Omental fat pad (tissue), 4 donors: Measurements from ENCODE around the gene ANKHD1. TPM values are rescaled to one million over a fixed set of nuclear protein-coding genes. Genes with fewer than 3 reads are reported as not detected.

ENCODE experiments used
- ATAC-seq: fragments of 150-250 bp; one replicate; pipeline ENCODE4 v1.9.1; 2016; ENCODE audit warnings: mild to moderate bottlenecking, moderate library complexity; ENCODE audit not compliant: low FRiP score
- DNase-seq: peaks from one replicate; pipeline ENCODE4 v3.0.0-alpha.2; 2019; ENCODE audit warnings: low spot score
- total RNA-seq, 4 donors: library from RNA; depleted of rRNA; stranded (reverse); fragments of >200 nt; gene quantifications; one replicate each; pipeline ENCODE4 v1.1.0, GENCODE V29; 2016
- TF ChIP-seq, protein P1 (sequence below), 3 donors: fragments of 450-650 bp; IDR thresholded peaks; one replicate each; pipeline ENCODE4 v1.5.1; 2016 to 2017; ENCODE audit warnings: antibody characterized with exemption in 3 of 3, mild to moderate bottlenecking in 3 of 3, moderate library complexity in 2 of 3

The ANKHD1 gene
- total RNA-seq, 4 donors from 2014 or later = 80.0 to 149 (median 103) TPM

GRCh38 chr5:140381351-140381750, 20.3 kb upstream of the ANKHD1 start:
- DNase-seq (no peak), ATAC-seq (no peak)
- TF ChIP-seq, protein P1, sequence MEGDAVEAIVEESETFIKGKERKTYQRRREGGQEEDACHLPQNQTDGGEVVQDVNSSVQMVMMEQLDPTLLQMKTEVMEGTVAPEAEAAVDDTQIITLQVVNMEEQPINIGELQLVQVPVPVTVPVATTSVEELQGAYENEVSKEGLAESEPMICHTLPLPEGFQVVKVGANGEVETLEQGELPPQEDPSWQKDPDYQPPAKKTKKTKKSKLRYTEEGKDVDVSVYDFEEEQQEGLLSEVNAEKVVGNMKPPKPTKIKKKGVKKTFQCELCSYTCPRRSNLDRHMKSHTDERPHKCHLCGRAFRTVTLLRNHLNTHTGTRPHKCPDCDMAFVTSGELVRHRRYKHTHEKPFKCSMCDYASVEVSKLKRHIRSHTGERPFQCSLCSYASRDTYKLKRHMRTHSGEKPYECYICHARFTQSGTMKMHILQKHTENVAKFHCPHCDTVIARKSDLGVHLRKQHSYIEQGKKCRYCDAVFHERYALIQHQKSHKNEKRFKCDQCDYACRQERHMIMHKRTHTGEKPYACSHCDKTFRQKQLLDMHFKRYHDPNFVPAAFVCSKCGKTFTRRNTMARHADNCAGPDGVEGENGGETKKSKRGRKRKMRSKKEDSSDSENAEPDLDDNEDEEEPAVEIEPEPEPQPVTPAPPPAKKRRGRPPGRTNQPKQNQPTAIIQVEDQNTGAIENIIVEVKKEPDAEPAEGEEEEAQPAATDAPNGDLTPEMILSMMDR (IDR thresholded peaks at IDR 0.05) = no peak

GRCh38 chr5:140381972-140382371, 19.7 kb upstream of the ANKHD1 start:
- ATAC-seq (no peak), DNase-seq (no peak)
- TF ChIP-seq, protein P1 (IDR thresholded peaks at IDR 0.05) = no peak

DNA sequence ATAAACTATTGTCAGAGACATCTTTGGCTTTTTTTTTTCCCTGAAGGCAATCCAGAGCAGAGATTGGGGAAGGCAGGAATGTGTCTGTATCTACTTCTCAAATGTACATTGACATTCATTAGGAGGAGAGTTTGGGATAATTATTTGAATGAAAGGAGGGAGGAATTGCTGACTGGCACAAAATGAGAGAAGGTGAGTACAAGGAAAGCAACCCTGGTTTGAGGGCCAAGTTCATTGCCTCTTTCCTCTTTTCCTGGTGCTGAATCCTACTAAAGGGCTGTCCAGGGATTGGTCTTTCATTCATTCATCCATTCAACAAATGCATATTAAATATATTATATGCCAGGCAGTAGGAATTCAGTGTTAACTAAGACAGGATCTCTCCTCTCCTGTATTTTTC, 18.8 kb upstream of the ANKHD1 start:
- no peak for DNase-seq
- TF ChIP-seq, protein P1 (IDR thresholded peaks at IDR 0.05) = no peak
- ATAC-seq = no peak

- TF ChIP-seq, protein P1 (IDR thresholded peaks at IDR 0.05) = no peak
- no peak for ATAC-seq
- DNase-seq = no peak
Measured at GRCh38 chr5:140383300-140383699, 18.3 kb upstream of the ANKHD1 start.

DNA sequence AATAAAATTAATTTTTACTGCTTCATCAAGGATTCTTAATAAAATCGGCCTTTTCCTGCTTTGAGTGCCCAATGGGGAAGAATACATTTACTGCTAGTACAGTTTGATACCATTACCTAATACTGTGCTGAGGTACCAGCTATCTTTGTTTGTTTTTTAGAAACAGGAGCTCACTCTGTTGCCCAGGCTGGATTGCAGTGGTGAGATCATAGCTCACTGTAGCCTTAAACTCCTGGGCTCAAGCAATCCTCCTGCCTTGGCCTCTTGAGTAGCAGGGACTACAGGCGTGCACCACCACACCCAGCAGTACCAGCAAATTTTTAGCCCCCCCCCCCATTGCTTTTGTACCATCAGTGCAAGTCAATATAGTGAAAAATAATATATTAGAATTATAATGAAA, 13.6 kb upstream of the ANKHD1 start:
- TF ChIP-seq, protein P1 (IDR thresholded peaks at IDR 0.05) = no peak
- no peak for ATAC-seq
- no peak for DNase-seq

DNA sequence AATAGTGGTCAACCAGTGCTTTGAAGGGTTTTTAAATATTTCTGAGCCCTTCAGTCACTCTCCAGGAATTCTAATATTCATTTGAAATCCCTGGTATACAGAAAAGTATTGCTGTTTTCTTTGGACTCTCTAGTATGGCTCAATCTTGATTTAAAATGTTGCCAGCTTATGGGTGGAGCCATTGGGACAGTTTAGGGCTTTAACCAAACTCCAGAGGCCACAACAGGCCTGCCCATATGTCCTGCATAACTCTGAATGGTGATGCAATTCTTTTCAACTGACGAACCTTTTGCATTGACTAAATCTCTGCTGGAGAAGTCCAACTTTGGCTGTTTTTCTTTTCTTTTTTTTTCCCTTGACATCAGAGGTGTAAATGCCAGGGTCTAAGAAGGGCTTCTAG, 10.3 kb upstream of the ANKHD1 start:
- TF ChIP-seq, protein P1 (IDR thresholded peaks at IDR 0.05) = no peak
- DNase-seq (no peak), ATAC-seq (no peak)

GRCh38 chr5:140391732-140392131, 9.9 kb upstream of the ANKHD1 start:
- ATAC-seq (no peak), DNase-seq (no peak)
- TF ChIP-seq, protein P1 (IDR thresholded peaks at IDR 0.05) = no peak
